Activated CD4-positive, alpha-beta T cell treated with anti-CD3 and anti-CD28 coated beads, Interleukin-2, amount 10 ng/mL, durations not matched to agents 7 days and 5 days (primary cell): ENCODE data around the gene AP3M1. TPM values are rescaled to one million over a fixed set of nuclear protein-coding genes. Genes with fewer than 3 reads are reported as not detected.
"Not testable (repeated sequence)": the region's sequence is repeated elsewhere in the genome, so short reads cannot be mapped to it uniquely, and the experiment has no call there.

ENCODE experiments used
- CTCF ChIA-PET: fragments of 350-600 bp; sonication (Branson Sonifier 250); formaldehyde crosslinking; loops from one replicate; lab custom pipeline; 2021; ENCODE audit warnings: antibody characterized with exemption; lab: Charles Lee
- POLR2A ChIA-PET: fragments of 350-600 bp; sonication (Branson Sonifier 250); formaldehyde crosslinking; loops from one replicate; lab custom pipeline; 2021; ENCODE audit warnings: antibody characterized with exemption; lab: Charles Lee
- DNase-seq: peaks from one replicate; pipeline ENCODE4 v3.0.0-alpha.2; 2020
- H3K27ac Mint-ChIP-seq: one replicate; pipeline ENCODE4 v1.8.0; 2021; ENCODE audit warnings: mild to moderate bottlenecking, moderate library complexity, mixed read lengths
- H3K27me3 Mint-ChIP-seq: one replicate; pipeline ENCODE4 v1.8.0; 2021; ENCODE audit warnings: mixed read lengths
- H3K36me3 Mint-ChIP-seq: one replicate; pipeline ENCODE4 v1.8.0; 2021; ENCODE audit warnings: low read depth, mixed read lengths
- H3K4me1 Mint-ChIP-seq: one replicate; pipeline ENCODE4 v1.8.0; 2021; ENCODE audit warnings: mixed read lengths
- H3K4me3 Mint-ChIP-seq: one replicate; pipeline ENCODE4 v1.8.0; 2021; ENCODE audit warnings: mild to moderate bottlenecking, moderate library complexity, mixed read lengths
- H3K9me3 Mint-ChIP-seq: one replicate; pipeline ENCODE4 v1.8.0; 2021; ENCODE audit warnings: mixed read lengths
- total RNA-seq, 2 experiments: library from RNA; stranded (reverse); gene quantifications; one replicate each; pipeline ENCODE4 v1.2.3, GENCODE V29; 2021

The AP3M1 gene
- total RNA-seq, 2 experiments from 2014 or later = 42.0 to 50.5 TPM

GRCh38 chr10:74153676-74154075 lies 3.0 kb upstream of the AP3M1 start:
- Mint-ChIP-seq H3K9me3 (no peaks in the 10 kb centered on the region), H3K4me3 (no peak overlapping the region), H3K4me1 (peaks cover 21% of the 10 kb centered on the region), H3K36me3 (peaks cover 3% of the 10 kb centered on the region), H3K27me3 (no peaks in the 10 kb centered on the region), H3K27ac (no peak overlapping the region)
- DNase-seq = no peak
- ChIA-PET CTCF (interaction anchor here (0.6 to 1.0 kb wide), 2 partner anchors 23 to 265 kb away, joined by 3 read pairs; no protein-coding TSS in a partner anchor), POLR2A (no interaction called here)

- CTCF ChIA-PET = interaction anchor here (1.0 kb wide), 1 partner anchor 264 kb away, joined by 3 read pairs; no protein-coding TSS in a partner anchor
- H3K4me3 Mint-ChIP-seq = no peak overlapping the region
- DNase-seq = no peak
- H3K27me3 Mint-ChIP-seq = no peaks in the 10 kb centered on the region
- peaks cover 6% of the 10 kb centered on the region for H3K36me3 Mint-ChIP-seq
- no peaks in the 10 kb centered on the region for H3K9me3 Mint-ChIP-seq
- H3K27ac Mint-ChIP-seq = no peak overlapping the region
- H3K4me1 Mint-ChIP-seq = peaks cover 24% of the 10 kb centered on the region
- POLR2A ChIA-PET = no interaction called here
Measured at GRCh38 chr10:74153123-74153522, 2.5 kb upstream of the AP3M1 start.

GRCh38 chr10:74151879-74152722 lies 1.5 kb upstream of the AP3M1 start:
- no peaks in the 10 kb centered on the region for H3K27me3 Mint-ChIP-seq
- H3K9me3 Mint-ChIP-seq = no peaks in the 10 kb centered on the region
- no peak overlapping the region for H3K4me3 Mint-ChIP-seq
- H3K4me1 Mint-ChIP-seq = peaks cover 28% of the 10 kb centered on the region
- POLR2A ChIA-PET = no interaction called here
- no peak for DNase-seq
- peaks cover 10% of the 10 kb centered on the region for H3K36me3 Mint-ChIP-seq
- CTCF ChIA-PET = interaction anchor here (0.8 to 2.3 kb wide), 6 partner anchors 13 to 984 kb away, joined by 3 to 10 read pairs (median 4); no protein-coding TSS in a partner anchor
- H3K27ac Mint-ChIP-seq = peak overlapping the region; percentile 39

GRCh38 chr10:74150990-74151878 lies 606 bp upstream of the AP3M1 start, which contains the start of gene ADK:
ADK (plus strand) TSS chr10:74151221; CDS start chr10:74151279, 58 bp downstream.
- ChIA-PET CTCF (interaction anchor here (0.5 to 2.3 kb wide), 10 partner anchors 12 to 985 kb away, joined by 3 to 10 read pairs (median 3); no protein-coding TSS in a partner anchor), POLR2A (no interaction called here)
- Mint-ChIP-seq H3K36me3 (peaks cover 14% of the 10 kb centered on the region), H3K9me3 (no peaks in the 10 kb centered on the region), H3K27ac (peak within 1 kb of the TSS; percentile 39), H3K4me1 (peaks cover 26% of the 10 kb centered on the region), H3K4me3 (no peak within 1 kb of the TSS), H3K27me3 (no peaks in the 10 kb centered on the region)
- peak; percentile 100 for DNase-seq

- not testable (repeated sequence) for H3K27ac Mint-ChIP-seq, DNase-seq, H3K4me3 Mint-ChIP-seq, H3K27me3 Mint-ChIP-seq, H3K9me3 Mint-ChIP-seq
- H3K36me3 Mint-ChIP-seq = peaks cover 22% of the 10 kb centered on the region
- peaks cover 17% of the 10 kb centered on the region for H3K4me1 Mint-ChIP-seq
- ChIA-PET POLR2A (interaction anchor here (0.6 kb wide), 1 partner anchor 103 kb away, joined by 8 read pairs; no protein-coding TSS in a partner anchor), CTCF (interaction anchor here (0.6 kb wide), 1 partner anchor 35 kb away, joined by 5 read pairs; no protein-coding TSS in a partner anchor)
Measured at GRCh38 chr10:74146980-74147379, 3.6 kb downstream of the AP3M1 start.

- peaks cover 16% of the 10 kb centered on the region for H3K4me1 Mint-ChIP-seq
- DNase-seq = no peak
- no peak overlapping the region for H3K4me3 Mint-ChIP-seq
- peaks cover 22% of the 10 kb centered on the region for H3K36me3 Mint-ChIP-seq
- no peaks in the 10 kb centered on the region for H3K27me3 Mint-ChIP-seq
- POLR2A ChIA-PET = no interaction called here
- H3K27ac Mint-ChIP-seq = peak overlapping the region; percentile 66
- H3K9me3 Mint-ChIP-seq = no peaks in the 10 kb centered on the region
- CTCF ChIA-PET = interaction anchor here (0.7 kb wide), 2 partner anchors 35 to 512 kb away, joined by 3 read pairs; no protein-coding TSS in a partner anchor
Measured at GRCh38 chr10:74145133-74145532, 5.5 kb downstream of the AP3M1 start.

GRCh38 chr10:74140553-74140952 lies 10.1 kb downstream of the AP3M1 start:
- CTCF ChIA-PET = no interaction called here
- no peaks in the 10 kb centered on the region for H3K27me3 Mint-ChIP-seq
- POLR2A ChIA-PET = no interaction called here

GRCh38 chr10:74139981-74140380 lies 10.6 kb downstream of the AP3M1 start:
- H3K36me3 Mint-ChIP-seq = peaks cover 25% of the 10 kb centered on the region
- ChIA-PET CTCF (no interaction called here), POLR2A (no interaction called here)
- H3K4me1 Mint-ChIP-seq = no peaks in the 10 kb centered on the region
- no peaks in the 10 kb centered on the region for H3K9me3 Mint-ChIP-seq
- no peak for DNase-seq
- no peak overlapping the region for H3K4me3 Mint-ChIP-seq
- no peaks in the 10 kb centered on the region for H3K27me3 Mint-ChIP-seq
- H3K27ac Mint-ChIP-seq = no peak overlapping the region

More at GRCh38 chr10:74140553-74140952, 10.1 kb downstream of the AP3M1 start:
- Mint-ChIP-seq H3K27ac (no peak overlapping the region), H3K9me3 (no peaks in the 10 kb centered on the region), H3K4me1 (peaks cover under 1% of the 10 kb centered on the region), H3K4me3 (no peak overlapping the region), H3K36me3 (peaks cover 26% of the 10 kb centered on the region)
- DNase-seq = no peak

- not testable (repeated sequence) for H3K27ac Mint-ChIP-seq, DNase-seq, H3K9me3 Mint-ChIP-seq, H3K27me3 Mint-ChIP-seq, H3K4me1 Mint-ChIP-seq, H3K4me3 Mint-ChIP-seq
- POLR2A ChIA-PET = interaction anchor here (0.7 kb wide), 1 partner anchor 15 kb away, joined by 3 read pairs; no protein-coding TSS in a partner anchor
- CTCF ChIA-PET = interaction anchor here (0.5 to 1.8 kb wide), 4 partner anchors 12 to 997 kb away, joined by 3 to 7 read pairs (median 4); partner anchors contain the start of genes ADK and AP3M1
- H3K36me3 Mint-ChIP-seq = peaks cover 31% of the 10 kb centered on the region
Measured at GRCh38 chr10:74138596-74138995, 12.0 kb downstream of the AP3M1 start.

GRCh38 chr10:74137992-74138391 lies 12.6 kb downstream of the AP3M1 start:
- ChIA-PET CTCF (interaction anchor here (0.5 to 1.8 kb wide), 2 partner anchors 20 to 36 kb away, joined by 4 to 7 read pairs; no protein-coding TSS in a partner anchor), POLR2A (no interaction called here)
- DNase-seq = no peak
- H3K27ac Mint-ChIP-seq = no peak overlapping the region
- H3K9me3 Mint-ChIP-seq = no peaks in the 10 kb centered on the region
- peaks cover 33% of the 10 kb centered on the region for H3K36me3 Mint-ChIP-seq
- H3K4me1 Mint-ChIP-seq = no peaks in the 10 kb centered on the region
- H3K4me3 Mint-ChIP-seq = no peak overlapping the region
- no peaks in the 10 kb centered on the region for H3K27me3 Mint-ChIP-seq

GRCh38 chr10:74135452-74135851 lies 15.2 kb downstream of the AP3M1 start:
- Mint-ChIP-seq H3K36me3 (peaks cover 45% of the 10 kb centered on the region), H3K4me1 (no peaks in the 10 kb centered on the region)
- CTCF ChIA-PET = interaction anchor here (0.8 to 1.1 kb wide), 2 partner anchors 16 to 25 kb away, joined by 3 read pairs; partner anchors contain the start of genes ADK and AP3M1

More at GRCh38 chr10:74135452-74135851, 15.2 kb downstream of the AP3M1 start:
- Mint-ChIP-seq H3K9me3 (no peaks in the 10 kb centered on the region), H3K27me3 (no peaks in the 10 kb centered on the region), H3K27ac (no peak overlapping the region), H3K4me3 (no peak overlapping the region)
- POLR2A ChIA-PET = no interaction called here
- no peak for DNase-seq
